ENCODE measurements around the gene GOLGA2. TPM values are rescaled to one million over a fixed set of nuclear protein-coding genes. Genes with fewer than 3 reads are reported as not detected.

Gene GOLGA2
- total RNA-seq, 1 experiment from 2014 or later: 188 TPM

GRCh38 chr9:128245421-128246151 is 30.2 kb downstream of the GOLGA2 start:
- no peak overlapping the region for H3K4me3 ChIP-seq
- no peaks in the 10 kb centered on the region for H3K9me2 ChIP-seq (ENCODE audit: insufficient read depth)
- no peak overlapping the region for H3K27ac ChIP-seq
- TF ChIP-seq EZH2 (IDR thresholded peaks at IDR 0.05; ENCODE audit: low read depth) (no peak), CTCF (conservative IDR thresholded peaks at IDR 0.05) (no peak)
- no peaks in the 10 kb centered on the region for H3K27me3 ChIP-seq (ENCODE audit: insufficient read depth, low read depth)
- DNase-seq: no peak
- no peaks in the 10 kb centered on the region for H3K36me3 ChIP-seq (ENCODE audit: low read depth)
- H2AFZ ChIP-seq: no peak overlapping the region
- no peak overlapping the region for H3K4me2 ChIP-seq
- POLR2A ChIA-PET (ENCODE audit: unreplicated experiment): no interaction called here
- no peaks in the 10 kb centered on the region for H3K9me3 ChIP-seq (ENCODE audit: insufficient read depth, low read depth)
- H3K79me2 ChIP-seq (ENCODE audit: low read depth): no peaks in the 10 kb centered on the region
- no peaks in the 10 kb centered on the region for H4K20me1 ChIP-seq (ENCODE audit: insufficient read depth)
- peaks cover 5% of the 10 kb centered on the region; the same call in 1 of the 2 replicates for H3F3A ChIP-seq (ENCODE audit: insufficient read depth, low read depth)
- CTCF ChIA-PET: no interaction called here
- intact Hi-C loops (cut with micrococcal nuclease; ENCODE audit: unreplicated experiment): no loop called here
- BruUV-seq (replicated peaks): no TSS peak
- H3K4me1 ChIP-seq (replicated peaks; ENCODE audit: insufficient read depth): no peaks in the 10 kb centered on the region

GRCh38 chr9:128244837-128245231 is 31.0 kb downstream of the GOLGA2 start:
- ChIA-PET POLR2A (ENCODE audit: unreplicated experiment) (no interaction called here), CTCF (no interaction called here)
- Histone ChIP-seq H3K36me3 (ENCODE audit: low read depth) (no peaks in the 10 kb centered on the region), H3K4me3 (no peak overlapping the region), H3K27ac (no peak overlapping the region), H3F3A (ENCODE audit: insufficient read depth, low read depth) (peaks cover 4% of the 10 kb centered on the region; the same call in 1 of the 2 replicates), H4K20me1 (ENCODE audit: insufficient read depth) (no peaks in the 10 kb centered on the region), H3K27me3 (ENCODE audit: insufficient read depth, low read depth) (no peaks in the 10 kb centered on the region), H3K79me2 (ENCODE audit: low read depth) (no peaks in the 10 kb centered on the region), H2AFZ (no peak overlapping the region), H3K9me2 (ENCODE audit: insufficient read depth) (no peaks in the 10 kb centered on the region), H3K9me3 (ENCODE audit: insufficient read depth, low read depth) (no peaks in the 10 kb centered on the region), H3K4me1 (replicated peaks; ENCODE audit: insufficient read depth) (no peaks in the 10 kb centered on the region), H3K4me2 (no peak overlapping the region)
- BruUV-seq (replicated peaks): no TSS peak
- TF ChIP-seq EZH2 (IDR thresholded peaks at IDR 0.05; ENCODE audit: low read depth) (no peak), CTCF (conservative IDR thresholded peaks at IDR 0.05) (no peak)
- DNase-seq: no peak
- intact Hi-C loops (cut with micrococcal nuclease; ENCODE audit: unreplicated experiment): no loop called here

- no TSS peak for BruUV-seq (replicated peaks)
- Histone ChIP-seq H3K27me3 (ENCODE audit: insufficient read depth, low read depth) (no peaks in the 10 kb centered on the region), H3K4me2 (no peak overlapping the region), H3K9me3 (ENCODE audit: insufficient read depth, low read depth) (no peaks in the 10 kb centered on the region), H3K4me1 (replicated peaks; ENCODE audit: insufficient read depth) (no peaks in the 10 kb centered on the region), H3K4me3 (no peak overlapping the region), H3K9me2 (ENCODE audit: insufficient read depth) (no peaks in the 10 kb centered on the region), H3K36me3 (ENCODE audit: low read depth) (no peaks in the 10 kb centered on the region), H3K79me2 (ENCODE audit: low read depth) (no peaks in the 10 kb centered on the region), H2AFZ (no peak overlapping the region), H4K20me1 (ENCODE audit: insufficient read depth) (no peaks in the 10 kb centered on the region), H3F3A (ENCODE audit: insufficient read depth, low read depth) (no peaks in the 10 kb centered on the region; the same call in 1 of the 2 replicates), H3K27ac (no peak overlapping the region)
- intact Hi-C loops (cut with micrococcal nuclease; ENCODE audit: unreplicated experiment): no loop called here
- CTCF ChIA-PET: no interaction called here
- DNase-seq: no peak
- POLR2A ChIA-PET (ENCODE audit: unreplicated experiment): no interaction called here
- TF ChIP-seq CTCF (conservative IDR thresholded peaks at IDR 0.05) (no peak), EZH2 (IDR thresholded peaks at IDR 0.05; ENCODE audit: low read depth) (no peak)
Observed at GRCh38 chr9:128244091-128244836, 31.5 kb downstream of the GOLGA2 start.

All from PC-9 (cell line).